8988T (cell line): ENCODE data around the gene MS4A10.

Experiments
- DNase-seq: peaks from one replicate; pipeline ENCODE4 v3.0.0; 2011

Gene MS4A10

DNA sequence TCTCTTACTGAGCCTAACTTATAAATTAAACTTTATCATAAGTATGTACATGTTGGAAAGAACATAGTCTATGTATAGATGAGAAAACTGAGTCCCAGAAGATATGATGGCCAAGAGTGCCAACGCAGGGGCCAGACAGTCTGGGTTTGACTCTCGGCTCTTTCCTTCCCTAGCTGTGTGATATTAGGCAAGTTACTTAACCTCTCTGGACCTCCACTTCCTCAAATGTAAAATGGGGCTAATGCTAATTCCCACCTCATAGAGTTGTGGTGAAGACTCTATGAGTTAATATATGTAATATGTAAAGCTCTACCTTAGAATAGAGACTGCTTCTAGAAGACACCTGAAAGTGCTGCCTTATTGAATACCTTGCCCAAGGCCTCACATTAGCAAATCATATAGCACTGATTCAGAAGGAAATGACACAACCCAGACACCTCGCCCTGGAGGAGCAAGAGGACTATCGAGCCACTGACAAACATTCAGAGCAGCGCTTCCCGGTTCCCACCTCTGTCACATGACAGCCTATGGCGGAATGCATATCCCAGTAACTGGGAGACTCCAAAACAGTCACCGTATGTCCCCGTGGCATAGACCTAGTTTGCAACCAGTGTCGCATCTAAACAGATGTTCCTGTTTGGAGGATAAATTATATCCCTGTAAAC, 45.5 kb downstream of the MS4A10 start:
- DNase-seq: peak; percentile 42

DNA sequence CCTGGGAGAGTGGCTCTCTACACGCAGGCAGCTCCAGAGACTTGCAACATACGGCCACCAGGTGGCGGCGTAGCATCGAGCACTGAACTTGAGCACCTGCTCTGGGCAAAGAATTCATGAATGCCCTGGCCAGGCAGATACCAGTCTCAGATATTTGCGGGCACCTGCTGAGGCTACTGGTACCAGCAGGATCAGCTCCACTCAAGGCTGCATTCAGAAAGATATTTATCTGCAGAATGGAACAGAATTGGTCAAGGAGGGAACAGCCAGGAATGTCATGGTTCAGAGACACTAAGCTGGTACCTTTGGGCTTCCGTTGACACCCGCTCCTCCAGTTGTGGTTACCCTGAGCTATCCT, 46.0 kb downstream of the MS4A10 start:
- no peak for DNase-seq

DNA sequence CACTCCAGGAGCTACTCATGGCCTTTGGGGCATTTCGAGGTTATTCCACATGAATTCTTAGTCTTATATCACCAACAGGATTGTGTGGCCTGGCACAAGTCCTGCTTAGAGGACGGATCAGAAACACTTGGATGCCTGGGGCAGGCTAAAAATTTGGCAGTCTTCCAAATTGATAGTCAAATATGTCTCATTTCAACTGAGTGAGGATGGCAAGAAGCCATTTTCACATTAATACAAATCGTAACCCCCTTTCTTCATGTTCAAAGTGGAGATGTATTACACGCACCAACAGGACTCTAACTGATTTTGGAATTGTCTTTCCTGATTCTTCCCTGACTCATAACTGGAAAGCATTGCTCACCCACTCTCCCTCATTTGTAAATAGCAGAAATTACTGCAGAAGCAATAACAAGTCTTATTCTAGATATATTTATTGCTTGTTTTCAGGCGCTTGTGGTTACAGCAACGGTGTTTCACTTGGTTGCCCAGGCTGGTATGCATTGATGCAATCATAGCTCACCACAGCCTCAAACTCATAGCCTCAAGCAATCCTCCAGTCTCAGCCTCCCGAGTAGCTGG, 46.5 kb downstream of the MS4A10 start:
- DNase-seq: no peak

DNA sequence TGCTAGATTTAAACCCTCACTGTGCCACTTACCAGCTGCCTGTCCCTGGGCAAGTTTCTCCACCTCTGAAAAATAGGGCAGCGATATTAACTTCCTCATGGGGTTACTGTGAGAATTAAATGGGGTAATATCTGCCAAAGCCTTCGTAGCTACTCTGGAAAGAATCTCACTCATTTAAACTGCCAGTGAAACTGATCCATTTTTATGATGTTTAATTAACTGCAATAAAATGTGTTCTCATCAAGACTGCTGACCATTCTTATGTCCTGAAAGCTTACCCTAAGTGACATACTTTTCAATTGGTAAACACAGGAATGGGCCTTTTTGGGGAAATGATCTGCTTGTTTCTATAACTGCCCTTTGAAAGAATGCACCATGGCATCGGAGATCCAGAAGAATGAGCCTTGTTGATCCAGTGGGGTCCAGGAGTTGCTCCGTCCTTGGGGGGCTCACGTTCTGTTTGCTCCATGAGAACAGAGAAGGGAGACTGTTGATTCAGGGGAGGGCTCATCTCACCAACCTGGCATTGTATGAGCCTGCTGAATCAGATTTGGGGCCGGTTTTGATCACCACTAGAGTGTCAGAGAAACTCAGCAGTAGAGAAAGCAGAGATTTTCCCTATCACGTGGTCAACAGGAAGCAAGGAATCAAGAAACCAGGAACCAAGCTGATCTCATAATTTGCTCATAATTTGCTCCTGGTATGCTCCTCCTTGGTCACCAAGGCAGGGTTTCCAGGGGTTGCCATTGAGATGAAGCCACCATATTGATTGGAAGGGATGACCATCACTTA, 49.8 kb downstream of the MS4A10 start:
- DNase-seq: no peak

DNA sequence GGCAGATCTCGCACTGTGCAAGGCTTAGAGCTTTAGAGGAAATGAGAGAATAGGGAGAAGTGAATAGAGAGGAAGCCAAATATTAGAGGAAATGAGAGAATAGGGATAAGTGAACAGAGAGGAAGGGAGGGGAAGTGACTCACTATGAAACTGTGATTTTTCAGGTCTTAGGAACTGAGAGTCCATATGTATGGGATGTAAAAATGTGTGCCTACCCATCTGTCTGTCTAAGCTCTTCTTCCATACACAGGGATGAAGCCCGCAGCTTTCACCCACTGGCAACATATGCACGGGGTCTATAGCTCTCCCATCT, 50.4 kb downstream of the MS4A10 start:
- no peak for DNase-seq

DNA sequence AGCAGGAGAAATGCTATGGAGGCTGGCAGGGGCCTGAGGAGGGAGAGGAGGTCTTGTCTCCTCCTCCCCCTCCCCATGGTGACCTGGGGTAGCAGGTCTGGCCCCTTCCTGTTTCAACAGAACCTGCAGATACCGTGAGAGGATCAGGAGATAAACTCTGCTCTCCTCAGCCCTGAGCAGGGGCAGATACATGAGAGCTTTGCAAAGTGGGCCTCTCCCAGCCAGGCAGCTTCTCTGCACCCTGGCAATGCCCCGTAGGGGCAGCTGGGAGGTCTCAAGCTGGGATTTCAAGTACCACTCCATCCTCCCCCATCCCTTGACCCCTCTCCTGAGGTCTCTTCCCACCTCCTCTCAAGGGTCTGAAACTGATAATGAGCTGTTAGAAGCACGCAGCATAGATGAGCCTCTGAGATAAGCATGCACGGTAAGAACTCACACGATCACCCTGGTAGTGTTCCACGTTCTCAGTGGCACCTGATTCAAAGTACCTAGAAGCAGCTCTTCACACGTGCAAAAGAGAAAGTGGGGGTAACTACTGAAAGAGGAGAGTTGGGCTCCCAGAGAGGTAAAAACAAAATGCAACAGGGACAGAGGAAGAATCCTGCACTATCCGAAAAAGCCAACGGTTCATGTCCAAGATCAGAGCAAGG, 51.9 kb downstream of the MS4A10 start:
- no peak for DNase-seq

DNA sequence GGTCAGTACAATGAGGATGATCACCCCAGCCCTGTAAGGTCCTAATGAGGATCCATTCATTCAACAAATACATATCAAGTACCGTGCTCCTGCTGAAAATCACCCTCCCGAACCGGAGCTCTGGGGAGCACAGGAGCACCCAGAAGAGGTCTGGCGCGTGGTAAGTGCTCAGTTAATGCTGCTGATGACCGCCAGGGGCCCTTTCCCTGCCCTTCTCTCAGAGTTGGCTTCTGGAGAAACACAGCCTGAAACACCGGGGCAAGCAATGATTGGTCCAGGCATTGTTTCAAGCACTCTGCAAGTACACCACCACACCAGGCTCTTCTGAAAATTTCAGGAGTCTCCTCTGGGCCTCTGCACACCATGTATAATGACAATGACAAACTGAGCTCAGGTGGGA, 53.0 kb downstream of the MS4A10 start:
- no peak for DNase-seq

DNA sequence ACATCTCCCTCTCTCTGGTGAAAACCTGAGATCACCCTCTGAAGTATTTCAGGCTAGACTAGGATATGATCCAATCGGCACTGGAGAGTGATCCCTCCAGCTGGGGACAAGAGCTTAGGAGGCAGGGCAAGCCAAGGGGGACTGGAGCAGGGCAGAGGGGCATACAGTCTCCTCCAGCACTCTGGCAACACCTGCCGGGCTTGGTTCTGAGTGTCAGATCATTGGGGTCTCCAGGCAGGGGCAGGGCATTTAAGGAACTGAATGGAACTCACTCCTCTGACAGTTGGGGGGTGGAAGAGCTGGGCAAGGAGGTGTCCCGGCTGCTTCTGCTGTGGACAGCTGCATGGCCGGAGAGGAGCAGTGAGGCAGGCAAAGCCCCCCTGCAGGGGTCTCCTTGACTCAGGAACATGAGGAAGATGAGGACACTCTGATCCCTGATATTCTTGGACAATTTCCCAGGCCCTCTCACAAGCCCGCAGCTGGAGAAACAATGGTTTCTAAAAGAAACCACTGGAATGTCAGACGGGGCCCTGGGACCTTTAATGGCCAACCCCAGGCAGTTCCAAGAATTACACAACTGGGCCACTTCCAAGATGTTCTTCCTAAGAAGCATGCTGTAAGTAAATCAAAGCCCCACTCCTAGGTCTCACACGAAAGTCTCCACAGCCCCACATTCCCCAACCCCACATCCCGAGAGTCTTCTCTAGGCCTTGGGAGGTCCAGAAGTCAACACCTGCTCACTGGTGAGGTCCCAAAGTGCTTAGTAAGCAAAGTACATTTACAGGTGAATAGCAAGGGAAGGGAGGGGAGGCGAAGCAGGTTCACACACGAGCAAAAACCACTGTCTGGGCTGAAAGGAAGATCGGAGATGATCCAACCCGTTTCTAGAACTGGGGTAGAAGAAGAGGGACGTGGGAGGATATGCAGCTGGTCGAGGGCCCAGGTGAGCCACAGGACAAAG, 55.6 kb downstream of the MS4A10 start:
- DNase-seq: no peak

DNA sequence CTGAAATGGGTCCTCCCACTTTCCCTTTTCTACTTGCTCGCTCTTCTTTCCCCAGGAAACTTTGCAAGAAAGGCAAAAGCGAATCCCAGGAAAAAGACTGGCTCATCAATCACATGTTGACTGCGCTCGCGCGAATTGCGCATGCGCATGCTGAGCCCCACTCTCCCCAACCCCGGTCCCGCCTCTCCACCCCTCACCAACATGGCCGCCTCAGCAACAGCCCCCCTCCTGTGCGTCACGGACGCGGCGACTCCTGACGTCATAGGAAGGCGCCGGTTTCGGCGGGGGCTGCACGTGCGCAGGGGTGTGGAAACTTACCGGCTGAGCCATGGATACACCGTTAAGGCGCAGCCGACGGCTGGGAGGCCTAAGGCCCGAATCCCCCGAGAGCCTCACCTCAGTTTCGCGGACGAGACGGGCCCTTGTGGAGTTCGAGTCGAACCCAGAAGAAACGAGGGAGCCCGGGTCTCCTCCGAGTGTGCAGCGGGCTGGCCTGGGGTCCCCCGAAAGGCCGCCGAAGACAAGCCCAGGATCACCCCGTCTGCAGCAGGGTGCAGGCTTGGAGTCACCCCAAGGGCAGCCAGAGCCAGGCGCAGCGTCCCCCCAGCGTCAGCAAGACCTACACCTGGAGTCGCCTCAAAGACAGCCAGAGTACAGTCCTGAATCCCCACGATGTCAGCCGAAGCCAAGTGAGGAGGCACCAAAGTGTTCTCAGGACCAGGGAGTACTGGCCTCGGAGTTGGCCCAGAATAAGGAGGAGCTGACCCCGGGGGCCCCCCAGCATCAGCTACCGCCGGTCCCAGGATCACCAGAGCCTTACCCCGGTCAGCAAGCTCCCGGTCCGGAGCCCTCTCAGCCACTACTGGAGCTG, 56.9 kb downstream of the MS4A10 start, which contains the start of gene CCDC86:
CCDC86 (plus strand) TSS at position 317 of the 871 bp plus-strand sequence; CDS start at position 329, 12 bp downstream.
- DNase-seq: peak; percentile 100

DNA sequence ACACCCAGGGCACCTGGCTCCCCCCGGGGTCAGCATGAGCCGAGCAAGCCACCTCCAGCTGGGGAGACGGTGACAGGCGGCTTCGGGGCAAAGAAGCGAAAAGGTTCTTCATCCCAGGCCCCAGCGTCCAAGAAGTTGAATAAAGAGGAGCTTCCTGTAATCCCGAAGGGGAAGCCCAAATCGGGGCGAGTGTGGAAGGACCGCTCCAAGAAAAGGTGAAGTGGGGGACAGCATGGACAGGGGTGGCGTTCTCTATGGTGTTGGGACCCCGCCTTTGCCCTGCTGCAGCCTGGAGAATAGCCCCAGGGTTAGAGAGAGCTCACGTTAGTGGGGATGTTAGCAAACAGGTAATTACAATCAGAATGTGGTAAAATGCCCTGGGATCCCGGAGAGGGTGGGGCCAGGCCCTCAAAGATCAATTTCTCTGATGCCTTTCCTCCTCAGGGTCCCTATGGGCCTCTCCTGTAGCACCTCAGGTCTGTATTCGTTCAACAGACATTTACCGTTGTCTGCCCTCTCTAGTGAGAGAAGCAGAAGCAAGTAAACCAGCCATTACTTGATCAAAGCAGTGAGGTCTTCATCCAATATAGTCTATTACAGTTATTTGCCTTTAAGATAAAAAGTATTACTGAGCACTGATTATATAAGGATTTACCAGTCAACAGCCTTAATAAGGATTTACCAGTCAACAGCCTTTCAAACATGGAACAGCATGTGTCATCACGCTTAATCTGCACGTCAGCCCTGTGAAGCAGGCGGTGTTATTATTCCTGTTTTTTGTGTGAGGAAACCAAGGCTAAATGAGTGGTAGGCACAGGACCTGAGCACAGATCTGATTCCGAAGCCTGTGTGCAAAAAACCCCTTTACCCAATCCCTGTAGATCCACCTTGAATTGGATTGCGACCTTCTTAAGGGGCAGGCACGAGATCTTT, 57.8 kb downstream of the MS4A10 start:
- DNase-seq: no peak

DNA sequence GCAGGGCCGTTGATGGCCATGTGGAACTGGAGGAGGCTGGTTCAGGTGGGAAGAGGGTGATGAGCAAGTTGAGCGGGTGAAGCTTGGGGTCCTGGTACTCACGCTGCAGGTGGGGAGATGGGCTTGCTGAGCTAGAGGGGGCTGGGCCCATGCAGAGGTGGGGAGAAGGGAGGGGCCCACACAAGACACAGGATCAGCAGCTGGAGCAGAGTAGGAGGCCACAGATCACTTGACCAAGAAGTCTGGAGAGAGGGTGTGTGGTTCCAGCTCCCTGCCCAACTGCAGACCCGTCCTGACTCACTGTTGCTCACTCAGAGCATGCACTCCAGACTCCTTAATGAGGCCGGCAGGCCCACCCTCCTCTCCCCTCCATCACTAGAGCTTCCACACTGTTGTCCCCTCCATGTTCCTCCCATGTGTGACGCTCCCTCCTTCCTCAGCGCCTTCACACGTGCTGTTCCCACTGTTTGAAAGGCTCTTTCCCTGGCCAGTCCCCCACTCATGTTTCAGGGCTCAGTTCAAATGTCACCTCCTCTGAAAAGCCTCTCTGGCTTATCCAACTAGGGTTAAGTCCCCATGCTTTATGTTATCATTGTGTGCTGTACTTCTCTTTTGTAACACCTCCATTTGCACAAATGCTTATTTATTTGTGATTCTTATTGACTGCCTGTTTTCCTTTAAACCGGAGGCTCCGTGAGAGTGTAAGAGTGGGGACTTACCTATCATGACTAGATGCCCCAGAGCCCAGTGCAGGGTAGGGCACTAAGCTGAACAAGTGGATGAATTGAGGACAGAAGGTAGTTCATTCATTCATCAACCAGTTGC, 59.1 kb downstream of the MS4A10 start:
- DNase-seq: no peak

DNA sequence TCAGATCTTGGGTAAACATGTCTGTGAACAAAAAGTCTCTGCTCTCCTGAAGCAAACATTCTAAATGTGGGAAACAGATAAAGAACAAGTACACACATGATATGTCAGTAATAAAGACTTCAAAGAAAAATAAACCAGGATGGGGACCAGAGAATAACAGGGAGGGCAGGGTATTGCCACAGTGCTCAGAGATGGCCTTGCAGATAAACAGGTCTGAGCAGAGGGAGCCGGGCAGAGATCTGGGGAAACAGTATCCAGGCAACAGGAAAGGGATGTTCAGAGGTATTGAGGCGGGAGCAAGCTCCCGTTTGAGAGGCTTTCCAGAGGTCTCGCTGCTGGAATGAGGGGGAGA, 59.7 kb downstream of the MS4A10 start:
- no peak for DNase-seq

DNA sequence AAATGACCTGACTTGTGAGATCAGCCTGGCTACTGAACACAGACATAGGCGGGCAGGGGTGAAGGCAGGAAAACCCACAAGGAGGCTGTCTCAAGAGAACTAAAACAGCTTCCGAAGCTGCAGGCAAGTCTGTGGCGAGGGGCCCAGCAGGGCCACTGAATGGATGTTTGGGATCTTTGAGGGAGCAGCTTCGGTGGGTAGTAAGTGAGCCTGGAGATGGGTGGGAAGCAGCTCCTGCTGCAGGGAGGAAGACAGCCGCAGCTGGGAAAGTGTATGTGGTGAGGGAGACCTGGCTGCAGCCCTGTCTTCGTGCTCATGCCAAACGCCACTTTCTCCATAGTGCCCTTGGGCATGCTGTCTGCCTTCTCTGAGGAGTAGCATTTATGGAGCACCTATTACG, 60.2 kb downstream of the MS4A10 start:
- no peak for DNase-seq

DNA sequence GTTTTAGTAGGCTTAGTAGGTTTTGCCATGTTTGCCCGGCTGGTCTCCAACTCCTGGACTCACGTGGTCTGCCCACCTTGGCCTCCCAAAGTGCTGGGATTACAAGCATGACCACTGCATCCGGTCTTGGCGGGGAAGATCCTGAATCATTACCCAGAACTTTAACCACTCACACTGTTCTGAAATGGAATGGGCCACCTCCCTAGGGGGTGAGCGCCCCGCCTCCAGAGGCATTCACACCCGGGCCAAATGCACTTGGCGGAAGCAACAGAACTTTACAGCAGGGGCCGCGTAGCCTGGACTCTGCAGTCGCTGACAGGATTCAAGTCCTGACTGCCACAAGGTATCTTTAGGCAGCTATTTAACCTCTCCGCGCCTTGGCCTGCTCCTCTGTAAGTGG, 62.1 kb downstream of the MS4A10 start:
- no peak for DNase-seq

DNA sequence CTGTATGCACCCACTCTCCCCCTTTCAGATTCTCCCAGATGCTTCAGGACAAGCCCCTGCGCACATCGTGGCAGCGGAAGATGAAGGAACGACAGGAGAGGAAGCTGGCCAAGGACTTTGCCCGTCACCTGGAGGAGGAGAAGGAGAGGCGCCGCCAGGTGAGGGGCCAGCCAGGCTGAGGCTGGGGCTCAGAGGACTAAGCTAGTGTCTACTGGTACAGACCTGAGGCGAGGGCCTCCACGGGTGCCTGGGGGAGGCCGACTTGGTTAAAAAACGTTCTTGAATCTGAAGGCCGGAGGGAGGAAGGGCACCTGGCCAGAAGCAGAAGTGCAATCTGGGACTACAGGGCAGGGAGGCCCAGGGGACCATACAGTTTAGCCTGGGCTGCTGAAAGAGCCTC, 62.8 kb downstream of the MS4A10 start:
- DNase-seq: no peak

DNA sequence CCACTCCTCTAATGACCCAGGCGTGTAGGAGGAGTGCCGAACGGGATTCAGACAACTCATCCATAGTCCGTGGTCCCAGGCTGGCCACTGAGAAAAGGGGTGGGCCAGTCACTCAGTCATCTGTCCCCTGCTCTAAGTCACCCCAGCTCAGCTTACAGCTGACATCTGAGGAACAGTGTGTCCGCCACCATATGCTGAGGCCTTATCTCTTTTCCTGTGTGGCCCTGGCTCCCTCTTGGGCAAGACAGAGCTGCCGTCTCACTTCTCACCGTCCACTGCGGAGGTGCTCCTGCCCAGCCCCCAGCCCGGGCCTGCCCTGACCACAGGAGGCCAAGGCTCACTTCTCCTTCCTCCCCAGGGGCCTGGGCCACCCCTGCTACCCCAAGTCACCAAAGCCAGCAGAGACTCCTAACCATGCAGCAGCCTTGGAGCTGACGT, 63.6 kb downstream of the MS4A10 start:
- no peak for DNase-seq

DNA sequence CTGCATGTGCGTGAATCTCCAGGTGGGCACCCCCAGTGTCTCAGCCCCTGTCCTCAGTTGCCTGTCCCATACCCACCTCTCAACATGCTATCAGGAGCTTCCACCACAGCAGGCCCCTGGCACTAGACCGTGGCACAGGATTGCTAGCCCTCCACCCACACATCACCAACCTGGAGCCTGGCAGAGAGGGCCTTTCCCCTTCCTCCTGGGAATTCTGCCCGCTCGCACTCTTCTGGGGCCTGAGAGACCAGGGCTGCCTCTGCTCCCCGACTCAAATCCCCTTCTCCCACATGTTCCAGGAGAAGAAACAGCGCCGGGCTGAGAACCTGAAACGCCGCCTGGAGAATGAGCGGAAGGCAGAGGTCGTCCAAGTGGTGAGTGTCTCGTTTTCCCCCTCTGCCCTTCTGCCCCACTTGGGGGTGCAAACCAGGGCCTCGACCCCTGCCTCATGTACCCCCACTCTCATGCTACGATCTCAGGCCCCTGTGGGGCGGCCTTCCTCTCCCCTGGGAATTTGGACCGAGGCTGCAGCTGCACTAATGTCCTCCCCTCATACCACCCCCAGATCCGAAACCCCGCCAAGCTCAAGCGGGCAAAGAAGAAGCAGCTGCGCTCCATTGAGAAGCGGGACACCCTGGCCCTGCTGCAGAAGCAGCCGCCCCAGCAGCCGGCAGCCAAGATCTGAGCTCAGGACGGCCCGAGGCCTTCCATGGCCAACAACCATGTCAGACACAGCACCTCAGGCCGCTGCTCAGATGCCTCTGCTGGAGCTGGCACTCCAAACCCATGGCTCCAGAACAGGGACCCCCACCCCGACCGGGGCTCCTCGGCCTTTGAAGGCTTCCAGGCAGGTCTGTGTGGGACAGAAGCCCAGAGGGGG, 64.7 kb downstream of the MS4A10 start:
- no peak for DNase-seq
